Caco-2 (cell line): ENCODE data around the gene TRIM31. TPM values are rescaled to one million over a fixed set of nuclear protein-coding genes. Genes with fewer than 3 reads are reported as not detected.
A peak's percentile ranks its signal among the peaks of the same experiment; 100 is the strongest.

Source experiments
- BruUV-seq: library from RNA; stranded (reverse); fragments of 400-500 nt; replicated peaks from 2 replicates; lab custom pipeline; 2021; lab: Mats Ljungman, UMichigan
- CTCF ChIA-PET: fragments of 300-600 bp; sonication (Branson Sonifier 250); formaldehyde crosslinking; loops from one replicate; lab custom pipeline; 2022; ENCODE audit warnings: antibody characterized with exemption; lab: Charles Lee
- POLR2A ChIA-PET: fragments of 300-600 bp; sonication (Branson Sonifier 250); formaldehyde crosslinking; loops from one replicate; lab custom pipeline; 2022; ENCODE audit warnings: antibody characterized with exemption; lab: Charles Lee
- DNase-seq, 2 experiments: peaks; one replicate each; pipeline versions ENCODE4 v3.0.0 to v3.0.0-alpha.2; 2020 to 2022
- H3K27me3 ChIP-seq: replicated peaks from 2 replicates; pipeline ENCODE4 v1.6.0; 2011; ENCODE audit warnings: low read length; ENCODE audit not compliant: control insufficient read depth, insufficient read depth
- H3K36me3 ChIP-seq: 2 replicates; pipeline ENCODE4 v1.5.1; 2011; ENCODE audit warnings: low read length; ENCODE audit not compliant: control insufficient read depth, insufficient read depth
- H3K4me1 ChIP-seq: fragments of 250-450 bp; sonication (Bioruptor Pico); 2 replicates; pipeline ENCODE4 v1.5.1; 2020; ENCODE audit warnings: mild to moderate bottlenecking
- H3K4me3 ChIP-seq: 2 replicates; pipeline ENCODE4 v1.5.1; 2011; ENCODE audit warnings: low read depth, mild to moderate bottlenecking, control low read depth, low read length
- H3K9me3 ChIP-seq: fragments of 250-450 bp; sonication (Bioruptor Pico); 2 replicates; pipeline ENCODE4 v1.5.1; 2020; ENCODE audit warnings: mild to moderate bottlenecking, moderate library complexity
- H3K27ac Mint-ChIP-seq: one replicate; pipeline ENCODE4 v1.8.0; 2022; ENCODE audit warnings: mixed read lengths; ENCODE audit not compliant: unreplicated experiment
- H3K27me3 Mint-ChIP-seq: one replicate; pipeline ENCODE4 v1.8.0; 2022; ENCODE audit warnings: mixed read lengths; ENCODE audit not compliant: insufficient read depth, unreplicated experiment
- H3K36me3 Mint-ChIP-seq: one replicate; pipeline ENCODE4 v1.8.0; 2022; ENCODE audit warnings: mild to moderate bottlenecking, mixed read lengths; ENCODE audit not compliant: insufficient read depth, unreplicated experiment
- H3K4me1 Mint-ChIP-seq: one replicate; pipeline ENCODE4 v1.8.0; 2022; ENCODE audit warnings: low read depth, mixed read lengths; ENCODE audit not compliant: unreplicated experiment
- H3K4me3 Mint-ChIP-seq: one replicate; pipeline ENCODE4 v1.8.0; 2022; ENCODE audit warnings: mild to moderate bottlenecking, moderate library complexity, mixed read lengths; ENCODE audit not compliant: unreplicated experiment
- H3K9me3 Mint-ChIP-seq: one replicate; pipeline ENCODE4 v1.8.0; 2022; ENCODE audit warnings: mixed read lengths; ENCODE audit not compliant: unreplicated experiment
- intact Hi-C: fragments of 100-400 bp; cut with micrococcal nuclease; formaldehyde crosslinking; loops from one replicate; pipeline ENCODE4 v1.10.0; 2022; ENCODE audit not compliant: unreplicated experiment
- total RNA-seq: library from RNA; stranded (reverse); gene quantifications from 2 replicates; pipeline ENCODE4 v1.2.3, GENCODE V29; 2022
- TF ChIP-seq, protein P1 (sequence below), 2 experiments: fragments of 200-600 bp in 1 of 2; IDR thresholded peaks; 1 replicate in 1 of 2; 2 replicates in 1 of 2; pipeline versions ENCODE4 v1.5.1 to v1.8.0; 2011 to 2022; ENCODE audit warnings: antibody characterized with exemption in 1 of 2, control low read depth in 1 of 2, inconsistent platforms in 1 of 2, low read depth in 1 of 2, low read length in 1 of 2, mild to moderate bottlenecking in 1 of 2, moderate library complexity in 1 of 2; ENCODE audit not compliant: insufficient read depth in 1 of 2, severe bottlenecking in 1 of 2, unreplicated experiment in 1 of 2

TRIM31 gene
- total RNA-seq, 1 experiment from 2014 or later = 0.70 TPM

DNA sequence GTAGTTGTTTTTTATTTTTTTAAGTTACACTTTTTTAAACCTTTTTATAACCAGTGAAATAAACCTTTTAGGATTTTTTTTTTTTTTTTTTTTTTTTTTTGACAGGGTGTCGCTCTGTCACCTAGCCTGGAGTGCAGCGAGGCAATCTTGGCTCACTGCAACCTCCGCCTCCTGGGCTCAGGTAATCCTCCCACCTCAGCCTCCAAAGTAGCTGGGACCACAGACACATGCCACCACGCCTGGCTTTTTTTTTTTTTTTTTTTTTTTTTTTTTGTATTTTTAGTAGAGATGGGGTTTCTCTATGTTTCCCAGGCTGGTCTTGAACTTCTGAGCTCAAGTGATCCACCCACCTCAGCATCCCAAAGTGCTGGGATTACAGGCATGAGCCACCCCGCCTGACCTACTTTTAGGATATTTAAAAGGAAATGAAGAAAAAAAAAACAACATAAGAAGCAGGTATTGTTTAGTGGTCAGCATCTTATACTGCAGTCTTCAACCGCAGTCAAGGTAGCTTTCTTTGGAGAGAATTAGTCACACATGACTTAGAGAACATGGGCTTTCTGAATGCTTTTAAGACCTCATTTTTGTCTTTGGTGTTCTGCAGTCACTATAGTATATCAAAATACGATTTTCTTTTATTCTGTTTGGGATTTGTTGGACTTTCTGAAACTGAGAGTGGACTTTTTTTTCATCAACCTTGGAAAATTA is 50.3 kb downstream of the TRIM31 start:
- Mint-ChIP-seq H3K4me1 (peaks cover 20% of the 10 kb centered on the region), H3K27me3 (no peaks in the 10 kb centered on the region), H3K4me3 (peak overlapping the region; percentile 88), H3K9me3 (no peaks in the 10 kb centered on the region), H3K27ac (no peak overlapping the region), H3K36me3 (peaks cover 19% of the 10 kb centered on the region)
- H3K4me3 ChIP-seq = peak overlapping the region; percentile 77; the same call in 1 of the 2 replicates
- peaks cover 17% of the 10 kb centered on the region for H3K4me1 ChIP-seq
- no peaks in the 10 kb centered on the region for H3K9me3 ChIP-seq
- TF ChIP-seq, protein P1, sequence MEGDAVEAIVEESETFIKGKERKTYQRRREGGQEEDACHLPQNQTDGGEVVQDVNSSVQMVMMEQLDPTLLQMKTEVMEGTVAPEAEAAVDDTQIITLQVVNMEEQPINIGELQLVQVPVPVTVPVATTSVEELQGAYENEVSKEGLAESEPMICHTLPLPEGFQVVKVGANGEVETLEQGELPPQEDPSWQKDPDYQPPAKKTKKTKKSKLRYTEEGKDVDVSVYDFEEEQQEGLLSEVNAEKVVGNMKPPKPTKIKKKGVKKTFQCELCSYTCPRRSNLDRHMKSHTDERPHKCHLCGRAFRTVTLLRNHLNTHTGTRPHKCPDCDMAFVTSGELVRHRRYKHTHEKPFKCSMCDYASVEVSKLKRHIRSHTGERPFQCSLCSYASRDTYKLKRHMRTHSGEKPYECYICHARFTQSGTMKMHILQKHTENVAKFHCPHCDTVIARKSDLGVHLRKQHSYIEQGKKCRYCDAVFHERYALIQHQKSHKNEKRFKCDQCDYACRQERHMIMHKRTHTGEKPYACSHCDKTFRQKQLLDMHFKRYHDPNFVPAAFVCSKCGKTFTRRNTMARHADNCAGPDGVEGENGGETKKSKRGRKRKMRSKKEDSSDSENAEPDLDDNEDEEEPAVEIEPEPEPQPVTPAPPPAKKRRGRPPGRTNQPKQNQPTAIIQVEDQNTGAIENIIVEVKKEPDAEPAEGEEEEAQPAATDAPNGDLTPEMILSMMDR (IDR thresholded peaks at IDR 0.05; ENCODE audit: insufficient read depth in 1 of 2, low read depth in 1 of 2, low read length in 1 of 2, severe bottlenecking in 1 of 2, unreplicated experiment in 1 of 2) = no peak
- no peaks in the 10 kb centered on the region for H3K36me3 ChIP-seq
- ChIA-PET POLR2A (no interaction called here), CTCF (interaction anchor here (0.6 kb wide), 1 partner anchor 193 kb away, joined by 7 read pairs; no protein-coding TSS in a partner anchor)
- no peak for DNase-seq
- intact Hi-C loops = loop anchor here (5.0 kb wide), 1 partner anchor 100 kb away; the partner anchor contains the start of genes TRIM10 and TRIM15
- BruUV-seq = no TSS peak
- H3K27me3 ChIP-seq = no peaks in the 10 kb centered on the region

DNA sequence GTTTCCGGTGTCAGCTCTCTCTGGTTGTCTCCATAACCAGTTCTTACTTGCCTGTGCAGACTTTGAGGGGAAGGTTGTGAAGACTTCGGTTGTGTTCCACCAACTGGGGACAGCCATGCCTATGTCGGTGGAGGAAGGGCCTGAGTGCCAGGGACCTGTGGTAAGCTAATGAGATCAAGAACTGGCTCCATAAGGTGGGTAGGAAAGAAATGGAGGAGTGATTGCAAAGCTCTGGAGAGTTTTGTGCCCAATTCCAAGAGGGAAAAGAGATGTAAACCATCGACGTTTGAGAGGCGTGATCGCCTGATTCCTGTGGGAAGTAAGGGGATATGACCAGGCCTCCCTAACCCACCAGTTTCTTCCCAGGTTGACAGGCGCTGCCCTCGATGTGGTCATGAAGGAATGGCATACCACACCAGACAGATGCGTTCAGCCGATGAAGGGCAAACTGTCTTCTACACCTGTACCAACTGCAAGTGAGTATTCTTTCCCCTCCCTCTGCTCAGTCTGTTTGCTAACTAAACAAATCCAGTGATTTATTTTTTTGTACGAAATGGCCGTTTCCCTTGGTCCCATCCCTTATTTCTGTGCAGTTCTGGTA is 50.9 kb downstream of the TRIM31 start:
- TF ChIP-seq, protein P1 (IDR thresholded peaks at IDR 0.05; ENCODE audit: insufficient read depth in 1 of 2, low read depth in 1 of 2, low read length in 1 of 2, severe bottlenecking in 1 of 2, unreplicated experiment in 1 of 2) = no peak
- ChIA-PET CTCF (interaction anchor here (0.6 to 2.1 kb wide), 2 partner anchors 69 to 224 kb away, joined by 3 to 4 read pairs; no protein-coding TSS in a partner anchor), POLR2A (interaction anchor here (1.0 to 2.1 kb wide), 3 partner anchors 12 to 97 kb away, joined by 3 to 8 read pairs (median 5); no protein-coding TSS in a partner anchor)
- Mint-ChIP-seq H3K4me1 (peaks cover 15% of the 10 kb centered on the region), H3K9me3 (no peaks in the 10 kb centered on the region), H3K4me3 (peak overlapping the region; percentile 88), H3K27ac (peak overlapping the region; percentile 90), H3K36me3 (peaks cover 14% of the 10 kb centered on the region), H3K27me3 (no peaks in the 10 kb centered on the region)
- Histone ChIP-seq H3K4me1 (peaks cover 16% of the 10 kb centered on the region; the same call in 1 of the 2 replicates), H3K9me3 (no peaks in the 10 kb centered on the region), H3K27me3 (no peaks in the 10 kb centered on the region), H3K36me3 (no peaks in the 10 kb centered on the region), H3K4me3 (peak overlapping the region; percentile 77)
- no TSS peak for BruUV-seq
- intact Hi-C loops = loop anchor here (1.0 to 5.0 kb wide), 2 partner anchors 41 to 100 kb away; partner anchors contain the start of genes TRIM10 and TRIM15
- no peak for DNase-seq
